Measurements from ENCODE around the gene BLCAP.
A peak's percentile ranks its signal among the peaks of the same experiment; 100 is the strongest.

GRCh38 chr20:37543828-37544227 lies 16.2 kb upstream of the BLCAP start:
- TF ChIP-seq POLR2A (IDR thresholded peaks at IDR 0.05) = no peak
- peak in 1 of 6 experiments; percentile 29 for TF ChIP-seq CTCF (IDR thresholded peaks at IDR 0.05)
